ENCODE data around the gene CNPY1. TPM values are rescaled to one million over a fixed set of nuclear protein-coding genes. Genes with fewer than 3 reads are reported as not detected.

Gene CNPY1
- total RNA-seq, 1 donor = not detected

GRCh38 chr7:155464948-155465739 lies 81.2 kb downstream of the CNPY1 start:
- H3K4me3 ChIP-seq (ENCODE audit: low read depth, low read length) = no peak overlapping the region
- DNase-seq (ENCODE audit: low read depth) = no peak
- TF ChIP-seq CTCF (IDR thresholded peaks at IDR 0.05; ENCODE audit: insufficient read depth, low read depth, low read length) = no peak

- TF ChIP-seq CTCF (IDR thresholded peaks at IDR 0.05; ENCODE audit: insufficient read depth, low read depth, low read length) = no peak
- DNase-seq (ENCODE audit: low read depth) = no peak
- H3K4me3 ChIP-seq (ENCODE audit: low read depth, low read length) = no peak overlapping the region
Observed at GRCh38 chr7:155464183-155464582, 82.2 kb downstream of the CNPY1 start.

DNA sequence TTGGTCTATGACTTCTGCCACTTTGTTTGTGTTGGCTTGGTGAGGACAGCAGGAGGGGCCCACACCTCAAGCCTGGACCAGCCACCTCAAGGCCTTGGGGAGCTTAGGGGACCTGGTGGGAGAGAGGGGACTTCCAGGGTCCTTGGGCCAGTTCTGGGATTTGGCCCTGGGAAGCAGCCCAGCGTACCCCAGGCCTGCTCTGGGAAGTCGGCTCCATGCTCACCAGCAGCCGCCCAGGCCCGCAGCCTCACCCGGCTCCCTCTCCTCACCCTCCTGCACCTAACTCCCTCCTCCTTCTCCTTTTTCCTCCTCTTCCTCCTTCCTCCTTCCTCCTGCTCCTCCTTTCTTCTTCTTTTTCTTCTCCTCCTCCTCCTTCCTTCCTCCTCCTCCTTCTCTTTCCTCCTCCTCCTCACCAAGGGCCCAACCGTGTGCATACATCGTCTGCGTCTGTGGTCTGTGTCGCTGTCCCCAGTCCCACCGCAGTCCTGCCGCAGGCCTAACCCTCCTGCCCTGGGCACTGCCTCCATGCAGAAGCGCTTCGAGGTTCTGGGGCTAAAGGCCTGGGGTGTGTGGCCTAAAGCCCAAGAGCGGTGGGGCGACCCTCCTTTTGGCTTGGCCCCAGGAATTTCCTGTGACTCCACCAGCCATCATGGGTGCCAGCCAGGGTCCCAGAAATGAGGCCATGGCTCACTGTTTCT lies 83.1 kb downstream of the CNPY1 start:
- TF ChIP-seq CTCF (IDR thresholded peaks at IDR 0.05; ENCODE audit: insufficient read depth, low read depth, low read length) = no peak
- no peak overlapping the region for H3K4me3 ChIP-seq (ENCODE audit: low read depth, low read length)
- DNase-seq (ENCODE audit: low read depth) = no peak

GRCh38 chr7:155462163-155462735 lies 84.1 kb downstream of the CNPY1 start:
- TF ChIP-seq CTCF (IDR thresholded peaks at IDR 0.05; ENCODE audit: insufficient read depth, low read depth, low read length) = no peak
- DNase-seq (ENCODE audit: low read depth) = no peak

DNA sequence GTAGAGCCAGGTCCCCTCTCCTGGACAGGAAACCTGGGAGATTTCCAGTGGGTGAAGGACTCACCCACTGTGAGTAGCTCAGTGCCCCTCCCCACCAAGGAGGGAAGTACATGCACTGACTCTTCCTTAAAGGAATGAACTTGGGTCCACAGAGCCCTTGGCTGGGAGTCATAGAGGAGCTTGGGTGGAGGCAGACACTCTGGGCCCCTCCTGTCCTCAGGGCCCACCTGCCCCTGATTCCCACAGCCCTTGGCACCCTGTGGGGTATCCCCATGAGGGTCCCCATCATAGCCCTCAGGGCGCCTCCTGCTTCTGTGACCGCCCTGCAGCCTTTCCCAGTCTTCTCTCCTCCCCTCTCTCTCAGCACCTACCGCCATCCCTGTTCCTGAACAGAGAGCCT lies 84.7 kb downstream of the CNPY1 start:
- TF ChIP-seq CTCF (IDR thresholded peaks at IDR 0.05; ENCODE audit: insufficient read depth, low read depth, low read length) = no peak
- no peak for DNase-seq (ENCODE audit: low read depth)
- H3K4me3 ChIP-seq (ENCODE audit: low read depth, low read length) = no peak overlapping the region

More at GRCh38 chr7:155462163-155462735, 84.1 kb downstream of the CNPY1 start:
- H3K4me3 ChIP-seq (ENCODE audit: low read depth, low read length) = no peak overlapping the region

DNA sequence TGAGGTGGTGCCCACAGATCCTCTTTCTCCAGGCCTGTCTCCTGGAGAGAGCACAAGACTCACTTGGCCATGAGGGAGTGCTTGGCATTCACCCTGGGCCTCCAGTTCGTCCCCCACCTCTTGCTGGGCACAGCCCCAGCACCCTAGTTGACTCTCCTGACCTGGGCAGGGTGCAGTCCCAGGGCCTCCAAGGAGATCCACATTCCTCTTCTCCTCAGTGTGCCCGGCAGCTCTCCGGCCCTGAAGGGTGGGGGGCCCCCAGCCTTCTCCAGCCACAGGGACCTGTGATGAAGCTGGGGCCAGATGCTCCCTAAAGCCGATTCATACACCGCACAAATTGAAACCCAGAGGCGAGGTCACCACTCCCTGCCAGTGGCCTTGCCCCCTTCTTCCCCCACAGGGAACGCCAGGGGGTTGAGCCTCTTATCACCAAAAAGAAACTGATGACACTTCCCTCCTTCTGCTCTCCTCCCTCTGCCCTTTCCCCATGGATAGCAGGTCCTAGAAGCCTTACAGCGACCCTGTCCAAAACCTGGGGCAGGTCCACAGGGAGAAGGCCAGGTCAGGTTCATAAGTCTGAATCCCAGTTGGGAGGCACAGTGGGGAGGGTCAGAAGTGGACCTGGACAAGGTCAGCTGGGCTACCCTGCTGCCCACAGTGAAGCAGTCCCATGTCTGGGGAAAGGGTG lies 85.3 kb downstream of the CNPY1 start:
- no peak for DNase-seq (ENCODE audit: low read depth)
- no peak for TF ChIP-seq CTCF (IDR thresholded peaks at IDR 0.05; ENCODE audit: insufficient read depth, low read depth, low read length)
- H3K4me3 ChIP-seq (ENCODE audit: low read depth, low read length) = no peak overlapping the region

Measured in fibroblast of villous mesenchyme (primary cell).